ENCODE results near the gene HTT-AS.
"Not testable (repeated sequence)": the region's sequence is repeated elsewhere in the genome, so short reads cannot be mapped to it uniquely, and the experiment has no call there.

Gene HTT-AS

GRCh38 chr4:3051141-3051897, 23.0 kb downstream of the HTT-AS start:
- not testable (repeated sequence) for DNase-seq

DNA sequence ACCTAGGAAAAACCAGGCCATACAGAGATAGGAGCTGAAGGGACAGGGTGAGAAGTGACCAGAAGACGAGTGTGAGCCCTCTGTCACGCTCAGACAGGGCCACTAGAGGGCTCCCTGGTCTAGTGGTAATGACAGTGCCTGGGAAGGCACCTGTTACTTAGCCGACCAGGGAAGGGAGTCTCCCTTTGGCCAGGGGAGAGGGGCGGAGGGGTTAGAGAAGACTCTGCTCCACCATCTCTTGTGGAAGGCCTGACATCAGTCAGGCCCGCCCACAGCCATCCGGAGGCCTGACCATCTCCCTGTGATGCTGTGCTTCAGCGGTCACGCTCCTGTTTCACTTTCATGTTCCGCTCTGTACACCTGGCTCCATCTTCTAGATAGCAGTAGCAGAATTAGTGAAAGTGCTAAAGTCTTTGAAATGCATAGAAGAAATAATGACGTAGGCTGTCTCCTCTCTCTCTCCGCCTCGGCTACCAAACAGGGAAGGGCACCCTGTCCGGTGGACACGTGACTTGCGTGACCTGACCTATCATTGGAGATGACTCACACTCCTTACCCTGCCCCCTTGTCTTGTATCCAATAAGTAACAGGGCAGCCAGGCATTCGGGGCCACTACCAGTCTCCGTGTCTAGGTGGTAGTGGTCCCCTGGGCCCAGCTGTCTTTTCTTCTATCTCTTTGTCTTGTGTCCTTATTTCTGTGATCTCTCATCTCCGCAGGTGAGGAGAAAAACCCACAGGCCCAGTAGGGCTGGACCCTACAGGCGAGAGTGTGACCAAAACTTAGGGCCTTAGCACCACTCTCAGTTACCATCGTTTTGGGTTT, 26.7 kb downstream of the HTT-AS start:
- no peak for DNase-seq

DNA sequence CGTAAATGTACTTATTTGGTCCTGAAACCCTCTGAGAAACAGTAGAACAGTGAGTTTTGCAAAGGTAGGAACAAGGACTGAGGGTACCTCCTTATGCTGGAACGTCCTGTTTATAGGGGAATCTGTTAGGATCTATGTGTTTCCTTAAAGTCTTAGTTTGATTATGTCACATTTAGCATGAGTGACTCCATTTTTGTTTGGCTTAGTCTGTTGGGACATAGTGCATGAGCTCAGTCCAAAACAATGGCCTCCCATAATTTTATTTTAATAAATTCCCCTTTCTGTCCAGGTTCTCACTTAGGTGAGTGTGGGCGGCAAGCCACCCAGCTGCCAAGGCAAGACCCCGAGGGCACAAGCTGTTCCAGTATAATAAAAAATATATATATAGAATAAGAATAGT, 27.7 kb downstream of the HTT-AS start:
- no peak for DNase-seq

DNA sequence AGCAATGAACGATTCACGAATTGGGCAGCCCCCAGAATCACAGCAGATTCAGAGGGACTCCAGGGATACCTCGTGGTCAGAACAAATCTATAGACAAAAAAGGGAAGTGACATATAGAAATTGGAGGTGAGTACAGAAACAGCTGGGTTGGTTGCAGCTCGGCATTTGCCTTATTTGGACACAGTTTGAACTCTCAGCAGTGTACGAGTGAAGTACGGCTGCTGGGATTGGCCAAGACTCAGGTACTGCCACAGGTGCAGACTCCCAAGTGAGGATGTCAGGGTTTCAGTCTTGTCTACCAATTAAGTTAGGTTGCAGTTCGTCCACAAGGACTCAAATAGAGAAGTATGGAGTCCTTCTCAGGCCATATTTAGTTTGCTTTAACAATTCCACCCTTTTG, 28.2 kb downstream of the HTT-AS start:
- DNase-seq: no peak

GRCh38 chr4:3044870-3045819, 29.2 kb downstream of the HTT-AS start:
- no peak for DNase-seq

DNA sequence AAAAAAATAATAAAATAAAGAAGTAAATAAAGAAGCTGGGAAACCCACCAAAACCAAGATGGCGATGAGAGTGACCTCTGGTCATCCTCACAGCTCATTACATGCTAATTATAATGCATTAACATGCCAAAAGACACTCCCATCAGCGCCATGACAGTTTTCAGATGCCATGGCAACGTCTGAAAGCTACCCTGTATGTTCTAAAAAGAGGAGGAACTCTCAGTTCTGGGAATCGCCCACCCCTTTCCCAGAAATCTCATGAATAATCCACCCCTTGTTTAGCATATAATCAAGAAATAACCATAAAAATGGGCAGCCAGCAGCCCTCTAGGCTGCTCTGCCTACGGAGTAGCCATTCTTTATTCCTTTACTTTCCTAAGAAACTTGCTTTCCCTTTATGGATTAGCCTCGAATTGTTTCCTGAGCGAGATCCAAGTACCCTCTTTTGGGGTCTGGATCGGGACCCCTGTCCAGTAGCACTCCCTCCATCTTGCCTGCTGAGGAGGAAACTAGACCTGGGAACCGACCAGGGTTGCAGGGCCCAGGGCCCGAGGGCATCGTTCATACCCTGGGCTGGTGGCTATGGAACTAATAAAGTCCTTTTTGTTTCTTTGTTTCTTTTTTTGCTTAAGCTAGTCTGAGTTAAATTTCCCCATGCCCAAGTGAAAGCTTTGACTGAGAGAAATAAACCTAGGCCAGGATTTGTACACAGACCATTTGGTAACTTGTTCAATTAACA, 30.9 kb downstream of the HTT-AS start:
- no peak for DNase-seq

DNA sequence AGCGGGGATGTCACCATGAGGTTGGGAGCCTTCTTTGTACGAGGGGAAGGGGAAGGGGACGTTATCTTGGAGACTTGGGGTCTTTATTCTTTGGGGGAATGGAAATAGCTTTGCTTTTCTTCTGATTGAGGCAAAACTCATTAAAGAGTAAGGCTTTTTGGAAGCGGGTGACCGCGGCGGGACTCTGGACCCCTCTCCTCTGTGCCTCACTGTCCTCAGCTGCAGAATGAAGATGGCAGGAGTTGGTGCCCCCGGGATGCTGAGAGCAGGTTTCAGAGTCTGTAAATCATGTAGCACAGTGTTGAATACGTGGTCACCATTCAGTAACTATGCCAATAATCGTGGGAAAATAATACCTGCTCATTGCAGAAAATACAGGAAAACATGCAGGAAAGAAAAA, 32.1 kb downstream of the HTT-AS start:
- no peak for DNase-seq

DNA sequence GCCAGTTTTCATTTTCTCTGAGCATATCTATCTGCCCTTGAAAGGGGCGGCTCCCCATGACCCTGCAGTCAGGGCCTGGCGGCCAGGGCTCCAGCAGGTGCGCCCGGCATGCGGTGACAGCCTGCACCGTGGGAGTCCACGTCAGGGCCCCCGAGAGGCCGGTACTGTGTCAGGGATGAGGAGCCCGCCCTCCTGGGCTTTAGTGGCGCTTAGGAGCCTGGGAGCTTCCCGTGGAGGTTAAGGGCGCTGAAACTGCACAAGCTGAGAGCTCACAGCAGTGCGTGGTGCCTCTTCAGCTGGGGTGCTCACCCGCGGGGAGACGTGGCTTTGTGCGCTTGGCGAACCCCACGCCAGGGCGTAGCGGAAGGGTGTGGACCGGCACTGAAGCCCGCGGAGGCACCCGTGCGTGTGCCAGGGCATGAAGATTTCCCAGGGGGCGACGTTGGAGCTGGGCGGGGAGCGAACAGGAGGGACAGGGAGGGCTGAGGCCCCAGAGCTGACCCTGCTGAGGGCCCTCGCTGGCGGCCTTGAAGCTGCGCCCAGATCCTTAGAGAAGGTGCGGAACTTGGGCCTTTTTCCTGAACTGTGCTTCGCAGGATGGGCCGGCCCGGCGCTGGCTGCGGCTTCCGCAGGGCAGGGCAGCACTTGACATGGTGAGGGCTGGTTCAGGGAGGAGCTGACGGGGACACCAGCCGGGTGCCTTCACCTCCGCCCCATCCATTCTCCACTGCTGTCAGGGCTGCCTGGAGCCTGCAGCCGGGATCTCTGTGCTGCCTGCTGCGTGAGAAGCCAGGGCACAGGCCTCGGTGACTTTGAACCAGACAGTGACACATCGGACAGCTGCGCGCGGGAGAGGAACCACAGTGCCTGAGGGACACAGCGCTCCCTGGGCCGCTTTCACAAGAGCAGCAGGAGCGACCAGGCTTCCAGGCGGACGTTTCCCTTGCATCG, 32.9 kb downstream of the HTT-AS start:
- no peak for DNase-seq

GRCh38 chr4:3040452-3041191, 33.7 kb downstream of the HTT-AS start:
- DNase-seq: no peak

GRCh38 chr4:3039706-3040366, 34.5 kb downstream of the HTT-AS start:
- no peak for DNase-seq

- DNase-seq: no peak
Observed at GRCh38 chr4:3037957-3038461, 36.3 kb downstream of the HTT-AS start.

DNA sequence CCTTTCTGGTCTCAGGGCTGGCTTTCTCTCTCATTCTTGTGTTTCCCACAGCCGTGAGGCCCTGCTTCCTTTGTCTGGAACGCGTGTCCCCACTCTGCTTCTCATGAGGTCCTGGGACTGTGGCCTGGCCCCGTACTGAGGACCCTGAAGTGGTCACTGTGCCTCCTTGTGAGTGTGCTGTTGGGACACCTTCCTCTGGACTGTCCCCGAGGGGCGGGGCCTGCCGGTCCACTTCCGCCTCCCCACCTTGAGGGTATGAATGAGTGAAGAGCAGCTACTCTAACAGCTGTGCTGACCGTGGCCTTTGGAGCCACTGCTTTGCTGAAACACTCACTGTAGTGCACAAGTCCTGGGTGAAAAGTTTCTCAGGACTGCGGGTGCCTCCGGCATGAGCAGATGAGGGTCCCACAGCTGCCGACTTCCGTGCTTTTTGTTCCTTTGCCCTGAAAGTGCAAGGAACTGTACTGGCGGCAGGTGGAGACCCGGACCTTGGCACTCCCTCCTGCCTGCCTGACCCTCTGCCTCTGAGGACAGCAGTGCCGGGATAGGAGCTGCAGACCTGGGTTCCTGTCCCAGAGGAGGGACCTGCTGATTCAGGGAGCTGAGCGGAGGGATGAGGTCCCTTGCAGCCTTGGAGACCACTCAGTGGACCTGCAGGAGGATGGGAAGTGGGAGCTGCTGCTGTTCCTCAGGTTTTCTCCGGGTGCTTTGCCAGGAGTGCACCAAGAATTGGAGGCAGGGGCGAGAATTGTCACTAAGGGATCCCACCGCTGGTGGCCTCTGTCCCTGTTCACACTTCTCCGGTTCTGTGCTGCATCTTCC, 38.0 kb downstream of the HTT-AS start:
- DNase-seq: no peak

DNA sequence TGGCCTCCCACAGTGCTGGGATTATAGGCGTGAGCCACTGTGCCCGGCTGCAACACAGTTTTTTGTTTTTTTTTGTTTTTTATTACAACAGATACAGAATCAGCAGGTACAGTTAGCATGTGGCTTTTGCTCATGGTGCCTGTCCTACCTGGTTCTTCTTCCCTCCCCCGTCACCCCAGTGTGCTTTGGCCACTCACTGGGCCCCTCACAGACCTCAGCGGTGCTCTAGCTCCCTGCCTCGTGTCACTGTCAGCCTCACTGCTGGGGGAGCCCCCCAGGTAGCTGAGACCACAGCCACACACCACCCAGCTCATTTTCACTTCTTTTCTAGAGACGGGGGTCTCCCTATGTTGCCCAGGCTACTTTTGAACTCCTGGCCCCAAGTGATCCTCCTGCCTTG, 38.7 kb downstream of the HTT-AS start:
- DNase-seq: no peak

GRCh38 chr4:3035249-3035648, 39.1 kb downstream of the HTT-AS start:
- no peak for DNase-seq

DNA sequence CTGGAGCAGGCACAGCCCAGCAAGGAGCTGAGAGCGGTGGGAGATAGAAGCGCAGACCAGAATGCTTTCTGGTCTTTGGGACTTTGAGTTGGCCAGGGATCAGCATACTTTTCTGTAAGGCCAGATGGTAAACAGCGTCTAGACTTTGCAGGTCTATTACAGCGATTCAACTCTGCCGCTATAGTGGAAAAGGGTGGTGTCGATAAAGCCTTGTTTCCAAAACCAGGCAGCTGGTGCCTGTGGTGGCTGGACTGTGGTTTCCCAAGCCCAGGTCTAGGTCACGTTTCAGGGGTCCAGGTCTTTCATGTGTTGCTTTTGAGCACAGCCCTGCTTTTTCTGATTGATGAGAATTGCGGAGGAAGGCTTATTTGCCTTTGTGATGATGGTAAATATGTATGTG, 40.1 kb downstream of the HTT-AS start:
- no peak for DNase-seq

- DNase-seq: no peak
Observed at GRCh38 chr4:3031357-3032082, 42.8 kb downstream of the HTT-AS start.

DNA sequence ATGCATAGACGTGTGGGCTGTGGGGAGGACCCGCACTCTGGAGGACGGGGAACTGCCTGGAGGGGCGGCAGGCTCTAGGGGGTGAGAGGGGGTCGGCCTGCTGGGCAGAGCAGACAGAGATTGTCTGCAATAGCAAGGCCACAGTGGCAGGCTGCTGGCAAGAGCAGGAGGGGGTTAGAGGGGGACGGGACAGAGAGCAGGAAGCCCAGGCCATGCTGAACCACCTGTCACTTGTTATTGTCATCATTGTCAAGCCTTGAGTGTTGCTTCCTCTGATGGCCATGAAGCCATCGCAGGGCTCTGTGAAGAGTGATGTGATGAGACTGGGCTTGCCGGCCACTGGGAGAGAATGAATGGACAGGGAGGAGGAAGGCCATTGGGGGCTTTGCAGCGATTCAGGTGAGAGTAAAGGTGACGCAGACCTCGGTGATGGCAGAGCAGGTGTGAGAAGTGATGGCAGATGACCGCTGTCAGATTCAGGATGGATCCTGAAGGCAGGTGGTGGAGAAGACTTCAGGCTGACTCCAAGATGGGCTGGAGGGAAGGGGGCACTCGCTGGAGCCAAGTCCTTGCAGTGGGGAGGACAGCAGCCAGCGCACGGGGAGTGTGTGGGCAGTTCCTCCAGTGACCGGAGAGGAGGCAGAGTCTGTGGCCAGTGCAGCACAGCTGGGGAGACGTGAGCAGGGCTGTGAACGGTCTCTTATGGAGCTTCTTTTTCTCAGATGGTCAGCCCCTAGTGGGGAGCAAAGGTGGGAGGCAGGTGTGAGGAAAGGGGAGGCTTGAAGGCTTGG, 43.6 kb downstream of the HTT-AS start:
- DNase-seq: no peak

Measured in NCI-H1694 treated with DMSO at 0.1 percent for 48 hours (cell line).